ENCODE results near the gene TUBA8. TPM values are rescaled to one million over a fixed set of nuclear protein-coding genes. Genes with fewer than 3 reads are reported as not detected.
A peak's percentile ranks its signal among the peaks of the same experiment; 100 is the strongest.

Gene TUBA8
- polyA plus RNA-seq, 3 donors = 0.18 to 2.1 (median 0.27) TPM

DNA sequence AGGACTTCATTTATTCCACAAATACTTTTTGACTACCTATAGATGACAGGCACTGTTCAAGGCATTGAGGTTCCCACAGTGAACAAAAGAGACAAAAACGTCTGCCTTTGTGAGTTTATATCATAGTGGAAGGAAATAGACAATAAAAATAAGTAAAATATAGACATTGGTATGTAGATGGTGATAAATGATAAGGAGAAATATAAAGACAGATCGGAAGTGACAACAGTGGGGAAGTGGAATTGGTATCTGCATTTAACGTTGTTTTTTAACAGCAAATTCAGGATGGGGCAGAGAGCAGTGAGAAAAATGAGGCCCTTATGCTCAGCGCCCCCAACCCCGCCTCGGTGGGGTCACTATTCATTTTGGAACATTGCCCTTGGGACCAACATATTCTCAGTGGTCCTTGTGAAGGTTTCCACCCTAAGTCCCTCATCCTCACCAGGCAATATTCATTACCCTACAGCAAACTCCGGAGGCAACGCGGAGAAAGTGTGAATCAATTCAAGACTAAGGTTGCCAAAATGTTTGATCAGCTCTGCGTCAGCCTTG is 33.4 kb upstream of the TUBA8 start:
- H3K4me1 Mint-ChIP-seq = peaks cover 26% of the 10 kb centered on the region
- H3K79me2 ChIP-seq (ENCODE audit: insufficient read depth, low read length) = peaks cover 43% of the 10 kb centered on the region
- intact Hi-C loops (cut with micrococcal nuclease) = loop anchor here (2.0 to 10.0 kb wide), 5 partner anchors 246 to 1000 kb away; partner anchors contain the start of gene IL17RA (in 1 of the 2)

DNA sequence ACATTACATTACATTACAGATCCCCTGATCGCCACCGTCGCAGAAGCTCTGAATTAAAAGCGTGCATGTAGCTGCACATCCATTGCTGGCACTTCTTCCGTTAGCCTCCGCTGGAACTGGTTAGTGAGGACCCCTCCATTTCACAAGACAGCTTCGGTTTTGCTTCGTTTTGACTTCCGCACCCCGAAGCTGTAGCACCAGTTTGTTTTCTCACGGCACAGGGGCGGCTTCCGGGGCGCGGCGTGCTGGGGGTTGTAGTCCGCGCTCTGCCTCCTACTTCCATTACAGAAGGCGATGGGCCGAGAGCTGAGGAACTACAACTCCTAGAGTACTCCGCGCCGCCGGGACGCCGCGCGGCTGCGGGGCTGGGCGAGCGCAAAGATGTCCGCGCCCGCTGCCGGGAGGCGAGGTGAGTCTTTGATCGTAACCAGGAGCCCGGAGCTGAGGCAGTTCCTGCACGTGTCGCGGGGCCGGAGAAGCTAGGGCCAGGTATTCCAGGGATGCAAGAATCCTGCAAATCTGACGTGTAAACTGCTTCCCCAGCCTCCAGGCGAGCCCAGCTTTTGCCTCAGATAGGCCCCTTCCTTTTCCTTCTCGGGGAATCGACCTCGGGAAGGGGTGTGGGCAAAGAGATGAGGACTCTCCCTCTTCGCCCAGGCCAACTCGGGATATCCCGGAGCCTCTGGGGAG is 32.8 kb upstream of the TUBA8 start, which contains the start of gene PEX26:
TSS of gene PEX26 (plus strand) at position 352 of the 690 bp plus-strand sequence. CDS start 387 bp downstream, outside the sequence.
- Histone ChIP-seq H4K20me1 (ENCODE audit: insufficient read depth, low read length) (peaks cover 4% of the 10 kb centered on the region), H3K36me3 (replicated peaks in 1 of 2; ENCODE audit: control insufficient read depth in 1 of 2, insufficient read depth in 2 of 2, low read length in 2 of 2) (peaks cover 28 to 37% of the 10 kb centered on the region in 2 donors), H3K27ac (ENCODE audit: low read depth in 1 of 2, low read length in 2 of 2) (peak within 1 kb of the TSS; percentile 55 to 99), H2AFZ (ENCODE audit: insufficient read depth, low read depth, low read length, poor library complexity, severe bottlenecking) (peak within 1 kb of the TSS; percentile 98), H3K9me3 (replicated peaks in 1 of 2; ENCODE audit: control insufficient read depth in 1 of 2, insufficient read depth in 1 of 2, low read length in 2 of 2) (no peaks in the 10 kb centered on the region), H3K4me2 (replicated peaks; ENCODE audit: extremely low read depth, low read length, poor library complexity, severe bottlenecking) (peak within 1 kb of the TSS; percentile 99), H3K27me3 (ENCODE audit: control insufficient read depth in 2 of 2, insufficient read depth in 2 of 2, low read length in 2 of 2) (no peaks in the 10 kb centered on the region), H3K9ac (ENCODE audit: insufficient read depth, low read length, poor library complexity, severe bottlenecking) (peak within 1 kb of the TSS; percentile 85), H3K79me2 (ENCODE audit: insufficient read depth, low read length) (peaks cover 49% of the 10 kb centered on the region), H3K4me3 (replicated peaks in 1 of 3; ENCODE audit: low read depth in 2 of 3, low read length in 3 of 3) (peak within 1 kb of the TSS; percentile 59 to 100 (median 98)), H3K4me1 (ENCODE audit: control insufficient read depth in 1 of 2, insufficient read depth in 2 of 2, low read length in 2 of 2) (peaks cover 26 to 27% of the 10 kb centered on the region in 2 donors)
- peaks cover 29 to 33% of the 10 kb centered on the region in 2 donors for H3K36me3 Mint-ChIP-seq
- TF ChIP-seq, protein P1, sequence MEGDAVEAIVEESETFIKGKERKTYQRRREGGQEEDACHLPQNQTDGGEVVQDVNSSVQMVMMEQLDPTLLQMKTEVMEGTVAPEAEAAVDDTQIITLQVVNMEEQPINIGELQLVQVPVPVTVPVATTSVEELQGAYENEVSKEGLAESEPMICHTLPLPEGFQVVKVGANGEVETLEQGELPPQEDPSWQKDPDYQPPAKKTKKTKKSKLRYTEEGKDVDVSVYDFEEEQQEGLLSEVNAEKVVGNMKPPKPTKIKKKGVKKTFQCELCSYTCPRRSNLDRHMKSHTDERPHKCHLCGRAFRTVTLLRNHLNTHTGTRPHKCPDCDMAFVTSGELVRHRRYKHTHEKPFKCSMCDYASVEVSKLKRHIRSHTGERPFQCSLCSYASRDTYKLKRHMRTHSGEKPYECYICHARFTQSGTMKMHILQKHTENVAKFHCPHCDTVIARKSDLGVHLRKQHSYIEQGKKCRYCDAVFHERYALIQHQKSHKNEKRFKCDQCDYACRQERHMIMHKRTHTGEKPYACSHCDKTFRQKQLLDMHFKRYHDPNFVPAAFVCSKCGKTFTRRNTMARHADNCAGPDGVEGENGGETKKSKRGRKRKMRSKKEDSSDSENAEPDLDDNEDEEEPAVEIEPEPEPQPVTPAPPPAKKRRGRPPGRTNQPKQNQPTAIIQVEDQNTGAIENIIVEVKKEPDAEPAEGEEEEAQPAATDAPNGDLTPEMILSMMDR (IDR thresholded peaks at IDR 0.05) = no peak
- peak within 1 kb of the TSS; percentile 94 to 98 for H3K4me3 Mint-ChIP-seq
- H3K9me3 Mint-ChIP-seq = peaks cover 0 to 3% (median 0%) of the 10 kb centered on the region in 7 donors
- DNase-seq = peak; percentile 95 to 96 (median 95)
- under 1% methylated on average over 45 of the region's 50 CpGs for WGBS (ENCODE audit: insufficient coverage)
- intact Hi-C loops (cut with micrococcal nuclease) = loop anchor here (2.0 to 10.0 kb wide), 5 partner anchors 247 to 1000 kb away; partner anchors contain the start of gene IL17RA (in 1 of the 2)
- peak within 1 kb of the TSS; percentile 95 to 98 (median 97) for H3K27ac Mint-ChIP-seq
- peaks cover 26% of the 10 kb centered on the region for H3K4me1 Mint-ChIP-seq
- H3K27me3 Mint-ChIP-seq (ENCODE audit: low read depth in 3 of 3) = peaks cover 0 to 2% (median 0%) of the 10 kb centered on the region in 3 donors

More for the DNA sequence above, 33.4 kb upstream of the TUBA8 start:
- Mint-ChIP-seq H3K4me3 (peak overlapping the region; percentile 94 to 98), H3K27me3 (ENCODE audit: low read depth in 3 of 3) (peaks cover 0 to 2% (median under 1%) of the 10 kb centered on the region in 3 donors), H3K9me3 (peaks cover 0 to 3% (median 0%) of the 10 kb centered on the region in 7 donors), H3K27ac (peak overlapping the region; percentile 95 to 98 (median 97)), H3K36me3 (peaks cover 23 to 27% of the 10 kb centered on the region in 2 donors)
- Histone ChIP-seq H3K27ac (ENCODE audit: low read depth in 1 of 2, low read length in 2 of 2) (peak overlapping the region; percentile 55 to 99), H3K27me3 (ENCODE audit: control insufficient read depth in 2 of 2, insufficient read depth in 2 of 2, low read length in 2 of 2) (no peaks in the 10 kb centered on the region), H3K36me3 (replicated peaks in 1 of 2; ENCODE audit: control insufficient read depth in 1 of 2, insufficient read depth in 2 of 2, low read length in 2 of 2) (peaks cover 22 to 31% of the 10 kb centered on the region in 2 donors), H3K4me1 (ENCODE audit: control insufficient read depth in 1 of 2, insufficient read depth in 2 of 2, low read length in 2 of 2) (peaks cover 26 to 27% of the 10 kb centered on the region in 2 donors), H2AFZ (ENCODE audit: insufficient read depth, low read depth, low read length, poor library complexity, severe bottlenecking) (peak overlapping the region; percentile 98), H3K4me2 (replicated peaks; ENCODE audit: extremely low read depth, low read length, poor library complexity, severe bottlenecking) (peak overlapping the region; percentile 99), H3K9ac (ENCODE audit: insufficient read depth, low read length, poor library complexity, severe bottlenecking) (peak overlapping the region; percentile 85), H4K20me1 (ENCODE audit: insufficient read depth, low read length) (peaks cover under 1% of the 10 kb centered on the region), H3K9me3 (replicated peaks in 1 of 2; ENCODE audit: control insufficient read depth in 1 of 2, insufficient read depth in 1 of 2, low read length in 2 of 2) (no peaks in the 10 kb centered on the region), H3K4me3 (replicated peaks in 1 of 3; ENCODE audit: low read depth in 2 of 3, low read length in 3 of 3) (peak overlapping the region; percentile 59 to 100 (median 98))
- DNase-seq = no peak
- TF ChIP-seq, protein P1 (IDR thresholded peaks at IDR 0.05) = no peak
- 1% methylated on average over 10 of the region's 10 CpGs for WGBS (ENCODE audit: insufficient coverage)
